ENCODE results near the gene ADRB2.

DNA sequence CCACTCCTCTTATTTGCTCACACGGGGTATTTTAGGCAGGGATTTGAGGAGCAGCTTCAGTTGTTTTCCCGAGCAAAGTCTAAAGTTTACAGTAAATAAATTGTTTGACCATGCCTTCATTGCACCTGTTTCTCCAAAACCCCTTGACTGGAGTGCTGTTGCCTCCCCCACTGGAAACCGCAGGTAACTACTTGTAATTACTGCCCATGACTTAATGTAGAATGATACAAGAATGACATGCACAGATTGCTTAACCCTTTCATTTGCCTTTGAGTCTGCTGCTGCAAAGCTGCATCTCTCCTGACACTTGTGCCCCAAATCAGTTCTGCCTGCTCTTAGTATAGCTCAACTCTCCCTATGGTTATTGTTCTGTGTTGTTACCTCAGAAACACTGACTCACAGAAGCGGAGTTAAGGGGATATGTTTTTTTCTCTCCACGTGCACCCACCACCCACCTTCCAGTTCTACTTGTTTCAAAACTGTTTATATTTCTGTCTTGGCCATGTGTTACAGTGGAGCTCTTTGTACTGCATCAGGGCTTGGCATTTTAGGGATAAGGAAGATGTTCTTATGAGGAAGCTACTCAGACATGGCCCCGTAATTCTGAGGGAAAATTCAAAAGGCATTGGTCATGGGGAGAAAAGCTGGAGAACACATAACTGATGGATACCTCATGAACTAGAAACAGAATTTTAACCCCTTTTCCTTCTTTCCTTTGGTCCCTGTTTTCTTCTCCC lies 2.3 kb downstream of the ADRB2 start:
- no peak for TF ChIP-seq POLR2AphosphoS5 (IDR thresholded peaks at IDR 0.05; ENCODE audit: low read depth, low read length)
- TF ChIP-seq POLR2A (IDR thresholded peaks at IDR 0.05; ENCODE audit: low read depth, low read length), result no peak
- no peak for TF ChIP-seq TAF1 (IDR thresholded peaks at IDR 0.05; ENCODE audit: borderline replicate concordance, low read depth, low read length)

Measured in GM12892 (cell line).